Fibroblast of the aortic adventitia (primary cell): ENCODE results near the gene SPRR1B. TPM values are rescaled to one million over a fixed set of nuclear protein-coding genes. Genes with fewer than 3 reads are reported as not detected.
A peak's percentile ranks its signal among the peaks of the same experiment; 100 is the strongest.

Source experiments
- DNase-seq: peaks from one replicate; pipeline ENCODE4 v3.0.0-alpha.2; 2010; ENCODE audit warnings: low read depth
- H3K4me3 ChIP-seq: 2 replicates; pipeline ENCODE4 v1.5.1; 2011; ENCODE audit warnings: low read depth, mild to moderate bottlenecking, control low read depth, low read length, moderate library complexity
- CTCF ChIP-seq: IDR thresholded peaks from 2 replicates; pipeline ENCODE4 v1.5.1; 2011; ENCODE audit warnings: mild to moderate bottlenecking, low read length, control low read depth, inconsistent platforms; ENCODE audit not compliant: insufficient read depth
- total RNA-seq: library from RNA; depleted of rRNA; stranded (reverse); fragments of >200 nt; gene quantifications from 2 replicates; pipeline ENCODE4 v1.2.3, GENCODE V29; 2012; ENCODE audit warnings: low replicate concordance

The SPRR1B gene
- total RNA-seq, 1 donor, result not detected

GRCh38 chr1:153023109-153023508, 7.9 kb upstream of the SPRR1B start:
- no peak overlapping the region for H3K4me3 ChIP-seq
- no peak for TF ChIP-seq CTCF
- no peak for DNase-seq

- no peak overlapping the region for H3K4me3 ChIP-seq
- no peak for TF ChIP-seq CTCF
- DNase-seq, result no peak
These were observed 6.6 kb upstream of the SPRR1B start for GRCh38 chr1:153024413-153024812.

- no peak for DNase-seq
- no peak for TF ChIP-seq CTCF
- no peak overlapping the region for H3K4me3 ChIP-seq
These were observed 5.2 kb upstream of the SPRR1B start for GRCh38 chr1:153025797-153026196.

- TF ChIP-seq CTCF, result no peak
- H3K4me3 ChIP-seq, result no peak overlapping the region
- no peak for DNase-seq
These were observed 2.2 kb upstream of the SPRR1B start for GRCh38 chr1:153028766-153029165.

- TF ChIP-seq CTCF, result no peak
- no peak for DNase-seq
These were observed 1.1 kb downstream of the SPRR1B start for GRCh38 chr1:153032073-153032472.

GRCh38 chr1:153032677-153033308, 1.8 kb downstream of the SPRR1B start:
- peak; percentile 3 for TF ChIP-seq CTCF
- peak; percentile 43 for DNase-seq
- H3K4me3 ChIP-seq, result no peak overlapping the region

More at GRCh38 chr1:153032073-153032472, 1.1 kb downstream of the SPRR1B start:
- H3K4me3 ChIP-seq, result no peak overlapping the region

- DNase-seq, result no peak
- no peak for TF ChIP-seq CTCF
- no peak overlapping the region for H3K4me3 ChIP-seq
These were observed 4.2 kb downstream of the SPRR1B start for GRCh38 chr1:153035211-153035610.
